PFSK-1 (cell line): Measurements from ENCODE around the gene ATAD2B.

ENCODE experiments used
- SIN3A ChIP-seq: IDR thresholded peaks from 2 replicates; pipeline ENCODE4 v1.6.1; 2012; ENCODE audit warnings: mild to moderate bottlenecking, low read length, moderate library complexity, borderline replicate concordance; ENCODE audit not compliant: insufficient read depth
- TAF1 ChIP-seq: IDR thresholded peaks from 2 replicates; pipeline ENCODE4 v1.6.1; 2012; ENCODE audit warnings: low read length, control low read depth, borderline replicate concordance; ENCODE audit not compliant: insufficient read depth

- TF ChIP-seq SIN3A (no peak), TAF1 (no peak)
Observed at GRCh38 chr2:23721454-23721826, 205.5 kb downstream of the ATAD2B start.
